Measurements from ENCODE around the gene ABHD17C. TPM values are rescaled to one million over a fixed set of nuclear protein-coding genes. Genes with fewer than 3 reads are reported as not detected.

ABHD17C gene
- total and polyA plus RNA-seq, 2 experiments from 2014 or later, result 11.3 to 23.8 TPM

- Histone ChIP-seq H3F3A (replicated peaks; ENCODE audit: low read depth) (no peaks in the 10 kb centered on the region), H3K4me2 (no peak overlapping the region), H3K79me2 (replicated peaks; ENCODE audit: insufficient read depth) (no peaks in the 10 kb centered on the region), H4K20me1 (replicated peaks; ENCODE audit: insufficient read depth) (no peaks in the 10 kb centered on the region), H3K4me1 (ENCODE audit: insufficient read depth) (no peaks in the 10 kb centered on the region), H3K4me3 (no peak overlapping the region), H3K9me2 (ENCODE audit: insufficient read depth) (peaks cover 10% of the 10 kb centered on the region; the same call in 1 of the 2 replicates), H2AFZ (no peak overlapping the region), H3K27me3 (ENCODE audit: insufficient read depth) (no peaks in the 10 kb centered on the region), H3K36me3 (ENCODE audit: insufficient read depth) (no peaks in the 10 kb centered on the region), H3K27ac (ENCODE audit: low read depth) (no peak overlapping the region)
- Mint-ChIP-seq H3K9me3 (no peaks in the 10 kb centered on the region; the same call in 2 of the 3 replicates), H3K36me3 (ENCODE audit: low read depth) (no peaks in the 10 kb centered on the region), H3K27ac (no peak overlapping the region), H3K4me3 (no peak overlapping the region), H3K27me3 (ENCODE audit: insufficient read depth, low read depth, poor library complexity) (peaks cover 1% of the 10 kb centered on the region), H3K4me1 (peaks cover 5% of the 10 kb centered on the region; the same call in 2 of the 3 replicates)
- no peak for ATAC-seq
- DNase-seq (ENCODE audit: low spot score), result no peak
- TF ChIP-seq JUNB (IDR thresholded peaks at IDR 0.05; ENCODE audit: unreplicated experiment) (no peak), ZNF462 (CRISPR knock-in tag; IDR thresholded peaks at IDR 0.05) (no peak), ZNF331 (CRISPR knock-in tag; IDR thresholded peaks at IDR 0.05; ENCODE audit: low read depth) (no peak), ETS1 (IDR thresholded peaks at IDR 0.05) (no peak), EZH2 (IDR thresholded peaks at IDR 0.05; ENCODE audit: low read depth, unreplicated experiment) (no peak), POLR2AphosphoS5 (IDR thresholded peaks at IDR 0.05; ENCODE audit: low read depth) (no peak), EZH2phosphoT487 (IDR thresholded peaks at IDR 0.05; ENCODE audit: unreplicated experiment) (no peak), NANOG (IDR thresholded peaks at IDR 0.05; ENCODE audit: borderline replicate concordance) (no peak), ZNF114 (CRISPR knock-in tag; IDR thresholded peaks at IDR 0.05) (no peak), CREB1 (CRISPR knock-in tag; IDR thresholded peaks at IDR 0.05; ENCODE audit: low read depth) (no peak), REST (IDR thresholded peaks at IDR 0.05; ENCODE audit: unreplicated experiment) (no peak)
Measured at GRCh38 chr15:80669663-80670273, 25.3 kb upstream of the ABHD17C start.
